A673 (cell line): Measurements from ENCODE around the gene ACOT13.
"Not testable (repeated sequence)": the region's sequence is repeated elsewhere in the genome, so short reads cannot be mapped to it uniquely, and the experiment has no call there.

Source experiments
- CTCF ChIP-seq: fragments of 300-800, 200-600 bp; sonication (generic); conservative IDR thresholded peaks from 2 replicates; pipeline ENCODE4 v1.5.1; 2017; ENCODE audit warnings: low read depth, mild to moderate bottlenecking, antibody characterized with exemption, low read length, moderate library complexity, mixed read lengths
- EZH2 ChIP-seq: fragments of 200-600 bp; sonication (generic); IDR thresholded peaks from 2 replicates; pipeline ENCODE4 v1.6.1; 2017; ENCODE audit warnings: borderline replicate concordance, low read depth, mild to moderate bottlenecking, mixed read lengths, antibody characterized with exemption, low read length; ENCODE audit not compliant: poor library complexity, severe bottlenecking

- not testable (repeated sequence) for TF ChIP-seq CTCF, EZH2
Observed at GRCh38 chr6:24754378-24754777, 87.5 kb downstream of the ACOT13 start.
